Cortex of kidney (tissue), 1 donor: Measurements from ENCODE around the gene COMMD10.

ENCODE experiments used
- DNase-seq: peaks from one replicate; lab custom pipeline; 2025; lab: John Stamatoyannopoulos, UW

The COMMD10 gene

GRCh38 chr5:116216246-116216645, 131.4 kb downstream of the COMMD10 start:
- DNase-seq, result no peak

GRCh38 chr5:116225281-116225922, 140.6 kb downstream of the COMMD10 start:
- no peak for DNase-seq

GRCh38 chr5:116229131-116229689, 144.4 kb downstream of the COMMD10 start:
- no peak for DNase-seq

- no peak for DNase-seq
Observed at GRCh38 chr5:116231288-116231687, 146.5 kb downstream of the COMMD10 start.

GRCh38 chr5:116234681-116235080, 149.9 kb downstream of the COMMD10 start:
- DNase-seq, result no peak

GRCh38 chr5:116237917-116238500, 153.2 kb downstream of the COMMD10 start:
- DNase-seq, result no peak

- no peak for DNase-seq
Observed at GRCh38 chr5:116242343-116242742, 157.5 kb downstream of the COMMD10 start.

- DNase-seq, result no peak
Observed at GRCh38 chr5:116248432-116248831, 163.6 kb downstream of the COMMD10 start.

- no peak for DNase-seq
Observed at GRCh38 chr5:116249648-116250047, 164.8 kb downstream of the COMMD10 start.

GRCh38 chr5:116256717-116257116, 171.9 kb downstream of the COMMD10 start:
- DNase-seq, result no peak

GRCh38 chr5:116265471-116265870, 180.6 kb downstream of the COMMD10 start:
- no peak for DNase-seq

GRCh38 chr5:116271446-116272025, 186.7 kb downstream of the COMMD10 start:
- DNase-seq, result no peak

GRCh38 chr5:116272281-116272941, 187.6 kb downstream of the COMMD10 start:
- no peak for DNase-seq

GRCh38 chr5:116273448-116274242, 188.8 kb downstream of the COMMD10 start:
- DNase-seq, result no peak

GRCh38 chr5:116274251-116274650, 189.4 kb downstream of the COMMD10 start:
- DNase-seq, result no peak

- no peak for DNase-seq
Observed at GRCh38 chr5:116275282-116275681, 190.5 kb downstream of the COMMD10 start.

- DNase-seq, result no peak
Observed at GRCh38 chr5:116276952-116277351, 192.1 kb downstream of the COMMD10 start.

- no peak for DNase-seq
Observed at GRCh38 chr5:116280149-116280803, 195.5 kb downstream of the COMMD10 start.

- DNase-seq, result no peak
Observed at GRCh38 chr5:116281309-116281708, 196.5 kb downstream of the COMMD10 start.

GRCh38 chr5:116288524-116288923, 203.7 kb downstream of the COMMD10 start:
- no peak for DNase-seq

- DNase-seq, result no peak
Observed at GRCh38 chr5:116289276-116289675, 204.5 kb downstream of the COMMD10 start.
